ENCODE data around the gene TSPAN32. TPM values are rescaled to one million over a fixed set of nuclear protein-coding genes. Genes with fewer than 3 reads are reported as not detected.
"Not testable (repeated sequence)": the region's sequence is repeated elsewhere in the genome, so short reads cannot be mapped to it uniquely, and the experiment has no call there.

Gene TSPAN32
- total RNA-seq, 1 experiment from 2014 or later, result 1.4 TPM

DNA sequence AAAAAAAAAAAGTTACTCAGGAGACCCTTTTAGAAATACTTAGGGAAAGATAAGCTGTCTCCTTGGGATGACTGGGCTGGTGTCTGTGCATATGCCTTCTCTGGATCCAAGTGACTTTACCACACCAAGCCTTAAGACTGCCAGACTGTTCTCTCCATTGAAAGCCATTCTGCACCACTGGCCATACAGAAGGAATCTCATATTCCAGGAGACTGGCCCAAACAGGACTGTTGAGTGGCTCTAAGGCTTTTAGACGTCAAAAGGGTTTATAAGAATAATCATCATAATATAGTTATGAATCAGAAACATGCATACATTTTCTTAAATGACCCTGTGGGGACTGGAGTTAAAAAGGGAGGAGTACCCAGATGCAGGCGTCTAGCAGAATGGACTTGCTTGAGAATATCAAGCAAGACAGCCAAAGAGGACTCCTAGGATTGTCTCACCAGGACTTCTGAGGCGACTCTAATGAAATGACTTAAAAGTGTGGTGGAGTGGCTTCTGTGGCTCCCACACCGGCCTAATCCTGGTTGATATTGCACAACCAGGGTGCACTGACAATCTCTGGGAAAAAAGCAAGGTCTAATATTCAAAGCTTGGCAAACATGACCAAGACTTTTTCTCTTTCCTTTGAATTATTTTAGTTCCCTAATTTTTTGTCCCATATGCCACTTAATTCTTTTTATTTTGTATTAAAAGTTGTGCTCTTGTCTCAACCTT, 31.8 kb downstream of the TSPAN32 start:
- not testable (repeated sequence) for DNase-seq (ENCODE audit: low spot score)

DNA sequence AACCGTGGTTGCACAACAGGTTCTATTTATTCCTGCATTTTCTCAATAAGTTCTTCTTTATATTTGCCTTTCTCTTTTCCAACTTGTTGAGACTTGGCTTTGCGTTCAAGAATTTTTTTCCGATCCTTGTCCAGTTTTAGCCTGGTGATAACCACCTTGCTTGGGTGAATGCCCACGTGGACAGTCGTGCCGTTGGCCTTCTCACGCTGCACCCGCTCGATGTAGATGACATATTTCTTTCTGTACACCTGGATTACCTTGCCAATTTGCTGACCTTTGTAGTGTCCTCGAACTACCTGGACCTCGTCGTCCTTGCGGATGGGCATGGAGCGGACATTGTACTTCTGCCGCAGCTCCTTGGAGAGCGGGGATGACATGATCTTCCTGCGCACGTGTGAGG, 33.5 kb downstream of the TSPAN32 start:
- not testable (repeated sequence) for DNase-seq (ENCODE audit: low spot score)

GRCh38 chr11:2338760-2339159, 36.9 kb downstream of the TSPAN32 start:
- DNase-seq (ENCODE audit: low spot score), result not testable (repeated sequence)

- DNase-seq (ENCODE audit: low spot score), result no peak
Measured at GRCh38 chr11:2342557-2342956, 40.7 kb downstream of the TSPAN32 start.

DNA sequence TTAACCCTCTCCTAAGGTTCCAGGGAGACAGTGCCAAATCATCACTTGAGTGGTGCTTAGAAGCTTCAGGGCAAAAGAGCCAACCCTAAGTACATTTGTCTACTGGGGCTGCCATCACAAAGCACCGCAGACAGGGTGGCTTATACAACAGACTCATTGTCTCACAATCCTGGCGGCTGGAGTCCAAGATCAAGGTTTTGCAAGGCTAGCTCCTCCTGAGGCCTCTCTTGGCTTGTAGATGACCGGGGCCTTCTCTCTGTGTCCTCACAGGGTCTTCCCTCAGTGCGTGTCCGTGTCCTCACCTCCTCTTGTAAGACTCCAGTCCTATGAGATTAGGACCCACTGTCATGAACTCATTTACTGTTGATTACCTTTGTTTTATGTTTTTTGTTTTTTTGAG, 41.2 kb downstream of the TSPAN32 start:
- no peak for DNase-seq (ENCODE audit: low spot score)

DNA sequence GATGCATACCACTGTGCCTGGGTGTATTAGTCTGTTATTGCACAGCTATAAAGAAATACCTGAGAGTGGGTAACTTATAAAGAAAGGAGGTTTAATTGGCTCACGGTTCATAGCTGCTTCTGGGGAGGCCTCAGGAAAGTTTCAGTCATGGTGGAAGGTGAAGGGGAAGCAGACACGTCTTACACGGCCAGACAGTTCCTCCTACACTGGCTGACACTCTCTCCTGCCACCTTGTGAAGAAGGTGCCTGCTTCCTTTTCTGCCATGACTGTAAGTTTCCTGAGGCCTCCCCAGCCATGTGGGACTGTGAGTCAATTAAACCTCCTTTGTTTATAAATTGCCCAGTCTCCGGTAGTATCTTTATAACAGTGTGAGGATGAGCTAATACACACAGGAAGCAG, 41.7 kb downstream of the TSPAN32 start:
- DNase-seq (ENCODE audit: low spot score), result no peak

DNA sequence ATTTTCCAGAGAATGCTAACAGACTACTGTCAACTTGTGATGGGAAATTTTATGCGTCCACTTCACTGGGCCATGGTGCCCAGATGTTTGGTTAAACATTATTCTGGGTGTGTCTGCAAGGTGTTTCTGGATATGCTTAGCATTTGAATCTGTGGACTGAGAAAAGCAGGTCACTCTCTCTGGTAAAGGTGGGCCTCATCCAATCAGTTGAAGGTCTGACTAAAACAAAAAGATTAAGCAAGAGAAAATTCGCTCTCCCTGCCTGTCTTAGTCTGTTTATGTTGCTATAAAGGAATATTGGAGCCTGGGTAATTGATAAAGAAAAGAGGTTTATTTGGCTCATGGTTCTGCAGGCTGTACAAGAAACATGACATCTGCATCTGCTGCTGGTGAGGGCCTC, 43.2 kb downstream of the TSPAN32 start:
- no peak for DNase-seq (ENCODE audit: low spot score)

GRCh38 chr11:2346014-2346413, 44.2 kb downstream of the TSPAN32 start:
- no peak for DNase-seq (ENCODE audit: low spot score)

- no peak for DNase-seq (ENCODE audit: low spot score)
Measured at GRCh38 chr11:2346586-2347307, 44.9 kb downstream of the TSPAN32 start.

GRCh38 chr11:2347308-2347830, 45.6 kb downstream of the TSPAN32 start:
- no peak for DNase-seq (ENCODE audit: low spot score)

DNA sequence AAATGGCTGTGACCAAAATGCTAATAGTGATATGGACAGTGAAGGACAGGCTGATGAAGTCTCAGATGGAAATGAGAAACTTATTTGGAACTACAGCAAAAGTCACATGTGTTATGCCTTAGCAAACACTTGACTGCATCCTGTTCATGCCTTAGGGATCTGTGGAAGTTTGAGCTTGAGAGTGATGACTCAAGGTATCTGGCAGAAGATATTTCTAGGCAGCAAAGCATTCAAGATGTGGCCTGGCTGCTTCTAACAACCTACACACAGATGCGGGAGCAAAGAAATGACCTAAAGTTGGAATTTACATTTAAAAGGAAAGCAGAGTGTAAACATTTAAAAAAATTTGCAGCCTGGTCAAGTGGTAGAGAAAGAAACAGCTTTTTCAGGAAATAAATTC, 47.2 kb downstream of the TSPAN32 start:
- DNase-seq (ENCODE audit: low spot score), result no peak

- DNase-seq (ENCODE audit: low spot score), result no peak
Measured at GRCh38 chr11:2351701-2352100, 49.9 kb downstream of the TSPAN32 start.

- no peak for DNase-seq (ENCODE audit: low spot score)
Measured at GRCh38 chr11:2352420-2352819, 50.6 kb downstream of the TSPAN32 start.

GRCh38 chr11:2355000-2355644, 53.3 kb downstream of the TSPAN32 start:
- no peak for DNase-seq (ENCODE audit: low spot score)

- DNase-seq (ENCODE audit: low spot score), result no peak
Measured at GRCh38 chr11:2357246-2357645, 55.4 kb downstream of the TSPAN32 start.

DNA sequence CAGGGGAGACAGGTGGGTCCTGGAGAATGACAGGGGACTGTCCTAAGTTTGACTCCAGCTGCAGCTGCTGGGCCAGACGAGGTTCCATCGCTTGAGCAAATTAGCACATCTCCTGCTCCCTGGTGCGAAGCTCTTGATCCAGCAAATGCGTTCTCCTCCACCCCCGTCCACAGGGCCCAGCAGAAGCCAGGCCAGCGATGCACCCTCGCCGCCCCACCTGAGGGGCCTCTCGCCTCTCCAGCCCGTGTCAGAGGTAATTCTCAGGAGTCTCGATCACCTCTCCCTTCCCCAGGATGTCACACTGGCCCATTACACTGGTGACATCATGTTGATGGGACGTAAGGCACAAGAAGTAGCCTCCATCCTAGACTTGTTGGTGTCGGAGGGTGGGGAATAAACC, 55.8 kb downstream of the TSPAN32 start:
- not testable (repeated sequence) for DNase-seq (ENCODE audit: low spot score)

- no peak for DNase-seq (ENCODE audit: low spot score)
Measured at GRCh38 chr11:2358754-2359442, 57.1 kb downstream of the TSPAN32 start.

- DNase-seq (ENCODE audit: low spot score), result no peak
Measured at GRCh38 chr11:2359557-2359956, 57.7 kb downstream of the TSPAN32 start.

DNA sequence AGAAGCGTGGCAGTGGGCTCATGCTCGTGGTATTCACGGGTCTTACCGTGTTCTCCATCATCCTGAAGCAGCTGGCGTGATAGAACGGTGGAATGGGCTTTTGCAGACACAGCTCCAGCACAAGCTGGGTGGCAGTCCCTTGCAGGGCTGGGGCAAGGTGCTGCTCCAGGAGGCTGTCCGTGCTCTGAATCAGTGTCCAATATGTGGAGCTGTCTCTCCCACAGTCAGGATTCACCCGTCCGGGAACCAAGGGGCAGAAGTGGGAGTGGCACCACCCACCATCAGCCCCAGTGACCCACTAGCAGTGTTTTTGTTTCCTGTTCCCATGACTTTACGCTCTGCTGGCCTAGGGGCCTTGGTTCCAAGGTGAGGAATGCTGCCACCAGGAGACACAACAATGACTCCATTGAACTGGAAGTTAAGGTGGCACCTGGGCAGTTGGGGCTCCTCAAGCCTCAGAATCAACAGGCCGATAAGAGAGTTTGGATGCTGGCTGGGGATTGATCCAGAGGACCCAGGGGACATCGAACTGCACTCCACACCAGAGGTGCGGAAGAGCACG, 58.3 kb downstream of the TSPAN32 start:
- no peak for DNase-seq (ENCODE audit: low spot score)

GRCh38 chr11:2361565-2361964, 59.8 kb downstream of the TSPAN32 start:
- DNase-seq (ENCODE audit: low spot score), result no peak

- DNase-seq (ENCODE audit: low spot score), result no peak
Measured at GRCh38 chr11:2362414-2362813, 60.6 kb downstream of the TSPAN32 start.

DNA sequence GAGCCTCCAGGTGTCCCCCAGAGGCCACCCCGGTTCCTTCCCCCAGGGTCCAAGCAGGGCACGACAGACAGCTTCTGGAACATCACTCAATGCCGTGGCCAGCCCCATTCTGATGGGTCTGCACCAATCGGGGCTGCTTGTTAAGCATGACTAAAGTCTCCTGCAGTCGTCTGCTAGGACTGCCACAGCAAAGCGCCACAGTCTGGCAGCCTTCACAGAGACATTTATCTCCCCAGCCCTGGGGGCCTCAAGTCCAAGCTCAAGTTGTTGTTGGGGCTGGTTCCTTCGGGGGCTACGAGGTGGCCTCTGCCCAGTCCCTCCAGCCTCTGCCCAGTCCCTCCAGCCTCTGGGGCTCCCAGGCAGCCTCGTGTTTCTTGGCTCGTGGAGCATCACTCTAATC, 61.3 kb downstream of the TSPAN32 start:
- no peak for DNase-seq (ENCODE audit: low spot score)
